Keratinocyte (primary cell): Measurements from ENCODE around the gene CLBA1. TPM values are rescaled to one million over a fixed set of nuclear protein-coding genes. Genes with fewer than 3 reads are reported as not detected.

Source experiments
- DNase-seq: peaks from one replicate; pipeline ENCODE4 v3.0.0-alpha.2; 2011; ENCODE audit warnings: low read depth, missing footprints, low spot score
- FAIRE-seq: peaks from 2 replicates; lab custom pipeline; 2011; peaks lifted over from hg19 to GRCh38; lab: Jason Lieb, UNC
- H2AFZ ChIP-seq: 2 replicates; pipeline ENCODE4 v1.6.0; 2012; ENCODE audit warnings: low read length, control low read depth, inconsistent platforms; ENCODE audit not compliant: control insufficient read depth
- H3K27ac ChIP-seq: 2 replicates; pipeline ENCODE4 v1.5.1; 2011; ENCODE audit warnings: low read length; ENCODE audit not compliant: control insufficient read depth, insufficient read depth
- H3K27me3 ChIP-seq: 3 replicates; pipeline ENCODE4 v1.6.0; 2011; ENCODE audit warnings: low read length; ENCODE audit not compliant: control insufficient read depth, insufficient read depth; ENCODE audit errors: extremely low read depth
- H3K36me3 ChIP-seq, 2 experiments: 2 replicates in 1 of 2; 3 replicates in 1 of 2; pipeline ENCODE4 v1.5.1; 2011; ENCODE audit warnings: low read length in 2 of 2, mild to moderate bottlenecking in 1 of 2; ENCODE audit not compliant: control insufficient read depth in 2 of 2, insufficient read depth in 2 of 2; ENCODE audit errors: extremely low read depth in 1 of 2
- H3K4me1 ChIP-seq: 3 replicates; pipeline ENCODE4 v1.5.1; 2011; ENCODE audit warnings: low read length; ENCODE audit not compliant: control insufficient read depth, insufficient read depth; ENCODE audit errors: extremely low read depth
- H3K4me2 ChIP-seq: 3 replicates; pipeline ENCODE4 v1.6.0; 2011; ENCODE audit warnings: low read depth, low read length; ENCODE audit not compliant: control insufficient read depth, insufficient read depth; ENCODE audit errors: extremely low read depth
- H3K4me3 ChIP-seq, 3 experiments: fragments of 200-600 bp in 1 of 3; sonication (generic) in 1 of 3; 2 replicates in 2 of 3; 3 replicates in 1 of 3; pipeline ENCODE4 v1.5.1; 2011 to 2016; ENCODE audit warnings: low read length in 3 of 3, mild to moderate bottlenecking in 3 of 3, control low read depth in 2 of 3, inconsistent platforms in 1 of 3, low read depth in 1 of 3, mixed read lengths in 1 of 3, mixed run types in 1 of 3, moderate library complexity in 1 of 3; ENCODE audit not compliant: control insufficient read depth in 2 of 3, insufficient read depth in 2 of 3; ENCODE audit errors: extremely low read depth in 1 of 3
- H3K79me2 ChIP-seq: 2 replicates; pipeline ENCODE4 v1.6.0; 2012; ENCODE audit warnings: low read length; ENCODE audit not compliant: control insufficient read depth, insufficient read depth
- H3K9ac ChIP-seq: 3 replicates; pipeline ENCODE4 v1.6.0; 2011; ENCODE audit warnings: low read length; ENCODE audit not compliant: control insufficient read depth, insufficient read depth; ENCODE audit errors: extremely low read depth
- H3K9me1 ChIP-seq: 3 replicates; pipeline ENCODE4 v1.6.0; 2011; ENCODE audit warnings: low read length; ENCODE audit not compliant: control insufficient read depth, insufficient read depth; ENCODE audit errors: extremely low read depth
- H3K9me3 ChIP-seq: 2 replicates; pipeline ENCODE4 v1.5.1; 2012; ENCODE audit warnings: low read depth, low read length; ENCODE audit not compliant: control insufficient read depth
- H4K20me1 ChIP-seq: 3 replicates; pipeline ENCODE4 v1.6.0; 2011; ENCODE audit warnings: low read length; ENCODE audit not compliant: control insufficient read depth, insufficient read depth; ENCODE audit errors: extremely low read depth
- EZH2 ChIP-seq: IDR thresholded peaks from one replicate; pipeline ENCODE4 v1.6.1; 2012; ENCODE audit warnings: inconsistent platforms, mild to moderate bottlenecking, low read length, moderate library complexity
- dilution Hi-C: fragments of 300-500 bp; cut with MboI; formaldehyde crosslinking; loops from one replicate; pipeline ENCODE4 v1.7.0; 2020; ENCODE audit warnings: low sequenced_read_pairs; ENCODE audit not compliant: extremely low pct_ligation_motif_present
- polyA minus RNA-seq, 3 experiments: library from RNA; depleted of rRNA, polyadenylated mRNA; stranded (reverse); fragments of >200 nt; gene quantifications; 1 replicate in 1 of 3; 2 replicates in 1 of 3; 3 replicates in 1 of 3; pipeline ENCODE4 v1.2.3, GENCODE V29; 2011
- polyA plus RNA-seq, 5 experiments: library from polyadenylated mRNA; depleted of rRNA in 3 of 5; stranded (reverse) in 3 of 5; stranded (forward) in 1 of 5; unstranded in 1 of 5; fragments of >200 nt; gene quantifications; 1 replicate in 1 of 5; 2 replicates in 3 of 5; 3 replicates in 1 of 5; pipeline versions ENCODE4 v1.2.1 to v1.2.3, GENCODE V29; 2011 to 2012; ENCODE audit warnings: missing spikeins in 2 of 5, low read depth in 1 of 5, low replicate concordance in 1 of 5
- TF ChIP-seq, protein P1 (sequence below), 3 experiments: IDR thresholded peaks in 1 of 3; conservative IDR thresholded peaks in 1 of 3; optimal IDR thresholded peaks in 1 of 3; 2 replicates in 2 of 3; 3 replicates in 1 of 3; pipeline versions ENCODE3 to v1.5.1; 2011; ENCODE audit warnings: low read length in 3 of 3, mild to moderate bottlenecking in 3 of 3, moderate library complexity in 2 of 3, control low read depth in 1 of 3, inconsistent platforms in 1 of 3; ENCODE audit not compliant: insufficient read depth in 2 of 3; ENCODE audit errors: extremely low read depth in 1 of 3

The CLBA1 gene
- polyA plus RNA-seq (8.6 to 11.7 TPM (median 9.1 TPM) in 3 replicates), polyA minus RNA-seq (5.1 to 5.2 TPM (median 5.1 TPM) in 3 replicates)
- polyA plus RNA-seq (2011; ENCODE audit: low read depth): 3.3 TPM
- 8.1 and 9.8 TPM in 2 replicates for polyA plus RNA-seq (2011; cell fraction: cytosol; rRNA removed)
- polyA plus RNA-seq (2011; cell fraction: nucleus; rRNA removed): 22.6 and 24.3 TPM in 2 replicates
- 10.3 and 10.9 TPM in 2 replicates for polyA plus RNA-seq (2012; ENCODE audit: low replicate concordance)
- polyA minus RNA-seq (2011; cell fraction: cytosol; rRNA and poly(A)+ RNA removed): 6.5 TPM
- 7.3 and 15.5 TPM in 2 replicates for polyA minus RNA-seq (2011; cell fraction: nucleus; rRNA and poly(A)+ RNA removed)

DNA sequence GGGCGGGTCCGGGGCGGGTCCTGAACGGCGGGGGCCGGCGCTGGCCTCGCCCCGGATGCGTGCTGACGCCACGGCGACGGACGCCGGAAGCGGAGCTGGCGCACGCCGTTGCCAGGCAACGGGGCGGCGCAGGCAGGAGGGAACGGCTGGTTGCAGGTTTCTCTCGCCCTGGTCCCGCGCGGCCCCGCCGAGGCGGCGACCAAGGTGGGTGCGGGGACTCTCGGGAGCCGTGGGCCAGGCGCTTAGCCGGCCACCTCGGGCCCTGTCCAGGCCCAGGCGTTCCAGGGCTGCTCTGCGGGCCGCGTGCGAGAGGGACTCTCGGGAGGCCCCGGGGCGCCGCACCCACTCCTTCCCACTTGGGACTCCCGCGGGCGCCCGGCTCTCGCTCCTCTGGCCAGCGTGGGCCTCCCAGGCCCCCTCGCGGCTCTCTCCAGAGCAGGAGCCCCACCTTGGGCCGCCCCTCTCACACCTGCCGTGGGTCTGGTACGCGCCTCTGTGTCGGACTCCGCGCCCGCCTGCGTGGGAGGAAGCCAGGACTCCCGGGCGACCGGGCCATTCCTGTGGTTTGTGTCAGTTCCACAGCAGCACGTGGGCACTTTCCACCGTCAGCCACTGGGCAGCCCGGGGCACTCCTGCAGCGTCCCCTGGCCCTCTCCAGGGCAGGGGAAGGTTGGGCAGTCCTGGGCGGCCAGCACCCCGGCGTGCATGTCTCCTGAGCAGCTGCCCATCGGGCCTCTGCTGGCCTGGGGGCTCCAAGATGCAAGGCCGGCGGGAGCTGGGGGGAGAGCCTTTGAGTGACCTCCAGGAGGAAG lies at the start of gene CLBA1:
TSS of gene CLBA1 (plus strand) at position 114 of the 812 bp plus-strand sequence. CDS start at position 758, 644 bp downstream.
- H3K4me1 ChIP-seq: peaks cover 16% of the 10 kb centered on the region
- H2AFZ ChIP-seq: no peak within 1 kb of the TSS
- H3K9ac ChIP-seq: peak within 1 kb of the TSS; percentile 87

DNA sequence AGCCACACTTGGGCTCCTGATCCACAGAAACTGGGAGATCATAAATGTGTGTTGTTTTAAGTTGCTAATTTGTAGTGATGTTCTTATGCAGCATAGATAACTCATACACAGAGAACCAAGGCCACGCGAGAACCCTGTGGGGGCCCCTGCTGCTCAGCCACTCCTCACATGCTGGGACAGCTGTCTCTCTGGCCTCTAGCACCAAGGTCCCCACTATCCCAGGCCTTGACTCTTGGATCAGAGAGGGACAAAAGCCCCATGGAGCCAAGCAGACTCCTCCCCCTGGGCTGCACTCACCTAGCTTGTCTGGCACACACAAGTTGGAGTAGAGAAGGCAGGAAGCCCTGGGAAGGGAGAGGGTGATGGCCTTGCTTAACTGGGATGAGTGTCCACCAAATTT lies 49.6 kb upstream of the CLBA1 start:
- TF ChIP-seq, protein P1, sequence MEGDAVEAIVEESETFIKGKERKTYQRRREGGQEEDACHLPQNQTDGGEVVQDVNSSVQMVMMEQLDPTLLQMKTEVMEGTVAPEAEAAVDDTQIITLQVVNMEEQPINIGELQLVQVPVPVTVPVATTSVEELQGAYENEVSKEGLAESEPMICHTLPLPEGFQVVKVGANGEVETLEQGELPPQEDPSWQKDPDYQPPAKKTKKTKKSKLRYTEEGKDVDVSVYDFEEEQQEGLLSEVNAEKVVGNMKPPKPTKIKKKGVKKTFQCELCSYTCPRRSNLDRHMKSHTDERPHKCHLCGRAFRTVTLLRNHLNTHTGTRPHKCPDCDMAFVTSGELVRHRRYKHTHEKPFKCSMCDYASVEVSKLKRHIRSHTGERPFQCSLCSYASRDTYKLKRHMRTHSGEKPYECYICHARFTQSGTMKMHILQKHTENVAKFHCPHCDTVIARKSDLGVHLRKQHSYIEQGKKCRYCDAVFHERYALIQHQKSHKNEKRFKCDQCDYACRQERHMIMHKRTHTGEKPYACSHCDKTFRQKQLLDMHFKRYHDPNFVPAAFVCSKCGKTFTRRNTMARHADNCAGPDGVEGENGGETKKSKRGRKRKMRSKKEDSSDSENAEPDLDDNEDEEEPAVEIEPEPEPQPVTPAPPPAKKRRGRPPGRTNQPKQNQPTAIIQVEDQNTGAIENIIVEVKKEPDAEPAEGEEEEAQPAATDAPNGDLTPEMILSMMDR (optimal IDR thresholded peaks at IDR 0.05 in 1 of 3, IDR thresholded peaks at IDR 0.05 in 1 of 3, conservative IDR thresholded peaks at IDR 0.05 in 1 of 3; ENCODE audit: extremely low read depth in 1 of 3, insufficient read depth in 2 of 3, low read length in 3 of 3): no peak
- no peak for TF ChIP-seq EZH2
- no peak overlapping the region for H3K27ac ChIP-seq
- dilution Hi-C loops: no loop called here
- no peaks in the 10 kb centered on the region for H3K79me2 ChIP-seq
- no peak for FAIRE-seq
- peaks cover 17 to 21% of the 10 kb centered on the region in 2 experiments for H3K36me3 ChIP-seq
- H3K4me1 ChIP-seq: no peaks in the 10 kb centered on the region
- no peaks in the 10 kb centered on the region for H3K9me3 ChIP-seq
- H2AFZ ChIP-seq: no peak overlapping the region
- H3K4me2 ChIP-seq: no peak overlapping the region
- H3K9me1 ChIP-seq: peaks cover 2% of the 10 kb centered on the region
- H4K20me1 ChIP-seq: no peaks in the 10 kb centered on the region
- no peak overlapping the region for H3K4me3 ChIP-seq
- H3K9ac ChIP-seq: no peak overlapping the region
- peaks cover 23% of the 10 kb centered on the region for H3K27me3 ChIP-seq
- no peak for DNase-seq

More for the DNA sequence above, at the start of gene CLBA1:
- FAIRE-seq: peak; percentile 41
- H3K9me1 ChIP-seq: no peaks in the 10 kb centered on the region
- DNase-seq: no peak
- no peak for TF ChIP-seq EZH2
- TF ChIP-seq, protein P1 (optimal IDR thresholded peaks at IDR 0.05 in 1 of 3, IDR thresholded peaks at IDR 0.05 in 1 of 3, conservative IDR thresholded peaks at IDR 0.05 in 1 of 3; ENCODE audit: extremely low read depth in 1 of 3, insufficient read depth in 2 of 3, low read length in 3 of 3): no peak
- dilution Hi-C loops: no loop called here
- H3K27ac ChIP-seq: peak within 1 kb of the TSS; percentile 72
- peaks cover 5% of the 10 kb centered on the region for H3K79me2 ChIP-seq
- no peaks in the 10 kb centered on the region for H3K27me3 ChIP-seq
- H3K4me2 ChIP-seq: peak within 1 kb of the TSS; percentile 53
- H3K36me3 ChIP-seq: peaks cover 4% of the 10 kb centered on the region in 2 experiments
- H3K9me3 ChIP-seq: no peaks in the 10 kb centered on the region
- peak within 1 kb of the TSS; percentile 74 to 89 (median 76) for H3K4me3 ChIP-seq
- H4K20me1 ChIP-seq: no peaks in the 10 kb centered on the region
